ENCODE measurements around the gene PNN. TPM values are rescaled to one million over a fixed set of nuclear protein-coding genes. Genes with fewer than 3 reads are reported as not detected.

Gene PNN
- total and polyA plus RNA-seq, 9 of the 15 experiments (the other 6 are each of a cell fraction or from before 2014, with no cell fraction given), result 30.2 to 188 (median 69.7) TPM

DNA sequence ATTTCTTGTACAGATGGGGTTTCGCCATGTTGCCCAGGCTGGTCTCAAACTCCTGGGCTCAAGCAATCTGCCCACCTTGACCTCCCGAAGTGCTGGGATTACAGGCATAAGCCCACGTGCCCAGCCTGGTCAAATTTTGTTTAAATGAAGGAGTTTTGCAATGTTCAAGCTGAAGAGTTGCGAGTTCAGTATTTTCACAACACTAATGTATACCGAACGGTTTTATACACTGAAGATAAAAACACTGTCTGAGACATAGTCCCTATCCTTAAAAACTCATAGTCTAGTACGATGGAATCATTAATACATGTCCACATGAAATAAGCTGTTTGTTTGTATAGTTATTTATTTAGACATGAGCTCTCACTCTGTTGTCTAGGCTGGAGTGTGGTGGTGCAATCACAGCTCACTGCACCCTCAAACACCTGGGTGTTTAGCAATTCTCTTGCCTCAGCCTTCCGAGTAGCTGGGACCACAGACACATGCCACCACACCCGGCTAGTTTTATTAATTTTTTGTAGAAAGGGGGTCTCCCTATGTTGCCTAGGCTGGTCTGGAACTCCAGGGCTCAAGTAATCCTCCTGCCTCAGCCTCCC lies 20.4 kb upstream of the PNN start:
- Histone ChIP-seq H3K4me3 (no peak overlapping the region), H3K27ac (ENCODE audit: extremely low read depth, low read depth, low read length) (no peak overlapping the region), H3K9me3 (replicated peaks; ENCODE audit: control insufficient read depth, insufficient read depth, low read depth, low read length) (no peaks in the 10 kb centered on the region), H3K27me3 (ENCODE audit: control insufficient read depth in 2 of 2, insufficient read depth in 2 of 2, low read length in 2 of 2) (no peaks in the 10 kb centered on the region), H3K4me1 (replicated peaks in 1 of 2; ENCODE audit: control insufficient read depth in 2 of 2, insufficient read depth in 2 of 2, low read length in 2 of 2) (no peaks in the 10 kb centered on the region), H3K79me2 (ENCODE audit: control insufficient read depth, insufficient read depth, low read length) (no peaks in the 10 kb centered on the region), H3K9ac (ENCODE audit: insufficient read depth in 1 of 2, low read depth in 2 of 2, low read length in 2 of 2) (no peak overlapping the region), H3K36me3 (ENCODE audit: control insufficient read depth, insufficient read depth, low read length) (peaks cover 41% of the 10 kb centered on the region), H2AFZ (ENCODE audit: low read depth, low read length) (no peak overlapping the region), H3K4me2 (ENCODE audit: insufficient read depth, low read length) (no peak overlapping the region), H4K20me1 (replicated peaks; ENCODE audit: control insufficient read depth, insufficient read depth, low read length) (no peaks in the 10 kb centered on the region), H3K9me1 (ENCODE audit: control insufficient read depth, insufficient read depth, low read length) (no peaks in the 10 kb centered on the region)
- POLR2A ChIA-PET, result interaction anchor here (1.0 to 1.9 kb wide), 3 partner anchors 9 to 52 kb away, joined by 3 to 6 read pairs (median 3); partner anchors contain the start of gene SEC23A
- no peak for DNase-seq (ENCODE audit: extremely low read depth in 1 of 4, low spot score in 3 of 4)
- CTCF ChIA-PET (ENCODE audit: low intra/inter-chr PET ratio), result no interaction called here
- 91% methylated on average over 9 of the region's 9 CpGs for WGBS (ENCODE audit: insufficient coverage, low coverage, missing lambda C conversion rate)
- TF ChIP-seq, protein P1, sequence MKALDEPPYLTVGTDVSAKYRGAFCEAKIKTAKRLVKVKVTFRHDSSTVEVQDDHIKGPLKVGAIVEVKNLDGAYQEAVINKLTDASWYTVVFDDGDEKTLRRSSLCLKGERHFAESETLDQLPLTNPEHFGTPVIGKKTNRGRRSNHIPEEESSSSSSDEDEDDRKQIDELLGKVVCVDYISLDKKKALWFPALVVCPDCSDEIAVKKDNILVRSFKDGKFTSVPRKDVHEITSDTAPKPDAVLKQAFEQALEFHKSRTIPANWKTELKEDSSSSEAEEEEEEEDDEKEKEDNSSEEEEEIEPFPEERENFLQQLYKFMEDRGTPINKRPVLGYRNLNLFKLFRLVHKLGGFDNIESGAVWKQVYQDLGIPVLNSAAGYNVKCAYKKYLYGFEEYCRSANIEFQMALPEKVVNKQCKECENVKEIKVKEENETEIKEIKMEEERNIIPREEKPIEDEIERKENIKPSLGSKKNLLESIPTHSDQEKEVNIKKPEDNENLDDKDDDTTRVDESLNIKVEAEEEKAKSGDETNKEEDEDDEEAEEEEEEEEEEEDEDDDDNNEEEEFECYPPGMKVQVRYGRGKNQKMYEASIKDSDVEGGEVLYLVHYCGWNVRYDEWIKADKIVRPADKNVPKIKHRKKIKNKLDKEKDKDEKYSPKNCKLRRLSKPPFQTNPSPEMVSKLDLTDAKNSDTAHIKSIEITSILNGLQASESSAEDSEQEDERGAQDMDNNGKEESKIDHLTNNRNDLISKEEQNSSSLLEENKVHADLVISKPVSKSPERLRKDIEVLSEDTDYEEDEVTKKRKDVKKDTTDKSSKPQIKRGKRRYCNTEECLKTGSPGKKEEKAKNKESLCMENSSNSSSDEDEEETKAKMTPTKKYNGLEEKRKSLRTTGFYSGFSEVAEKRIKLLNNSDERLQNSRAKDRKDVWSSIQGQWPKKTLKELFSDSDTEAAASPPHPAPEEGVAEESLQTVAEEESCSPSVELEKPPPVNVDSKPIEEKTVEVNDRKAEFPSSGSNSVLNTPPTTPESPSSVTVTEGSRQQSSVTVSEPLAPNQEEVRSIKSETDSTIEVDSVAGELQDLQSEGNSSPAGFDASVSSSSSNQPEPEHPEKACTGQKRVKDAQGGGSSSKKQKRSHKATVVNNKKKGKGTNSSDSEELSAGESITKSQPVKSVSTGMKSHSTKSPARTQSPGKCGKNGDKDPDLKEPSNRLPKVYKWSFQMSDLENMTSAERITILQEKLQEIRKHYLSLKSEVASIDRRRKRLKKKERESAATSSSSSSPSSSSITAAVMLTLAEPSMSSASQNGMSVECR (CRISPR knock-in tag; IDR thresholded peaks at IDR 0.05), result no peak
- in situ Hi-C loops (cut with MboI), result no loop called here
- intact Hi-C loops (cut with micrococcal nuclease), result no loop called here
- no TSS peak for BruUV-seq (replicated peaks)
- no peak for ATAC-seq
- FAIRE-seq, result no peak

Data from K562 (cell line).